Inflammatory macrophage treated with lipopolysaccharide for 4 hours (primary cell): ENCODE measurements around the gene EEF2K.
"Not testable (repeated sequence)": the region's sequence is repeated elsewhere in the genome, so short reads cannot be mapped to it uniquely, and the experiment has no call there.

Experiments
- DNase-seq: peaks from one replicate; pipeline ENCODE4 v3.0.0-alpha.2; 2020

Gene EEF2K

DNA sequence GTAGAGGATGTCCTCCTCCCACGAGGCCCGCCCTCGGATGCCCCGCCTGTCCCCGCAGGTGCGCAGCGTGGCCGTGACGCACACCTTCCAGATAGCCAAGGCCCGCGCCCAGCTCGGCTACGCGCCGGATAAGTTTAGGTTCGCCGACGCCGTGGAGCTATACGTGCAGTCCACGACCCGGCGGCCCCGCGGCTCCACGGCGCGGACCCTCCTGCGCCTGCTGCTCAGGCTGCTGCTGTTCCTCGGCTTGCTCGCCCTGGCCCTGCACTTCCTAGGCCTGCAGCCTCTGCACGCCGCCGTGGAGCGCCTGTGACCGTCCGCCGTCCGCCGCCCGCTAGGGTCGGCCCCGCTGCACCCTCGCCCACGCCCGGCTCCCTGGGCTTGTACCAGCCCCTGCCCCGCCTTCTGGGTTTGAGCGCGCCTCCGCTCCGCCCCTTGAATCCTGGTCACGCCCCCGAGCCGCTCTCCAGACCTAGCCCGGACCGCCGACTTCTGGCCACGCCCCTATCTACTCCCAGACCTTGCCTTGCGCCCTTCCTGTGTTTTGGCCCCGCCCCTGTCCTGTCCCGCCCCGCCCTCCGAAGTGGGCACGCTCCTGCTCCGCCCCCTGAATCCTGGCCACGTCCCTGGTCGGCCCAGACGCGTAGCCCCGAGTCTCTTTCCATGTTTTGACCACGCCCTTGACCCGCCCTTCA, 15.8 kb upstream of the EEF2K start:
- peak; percentile 99 for DNase-seq

DNA sequence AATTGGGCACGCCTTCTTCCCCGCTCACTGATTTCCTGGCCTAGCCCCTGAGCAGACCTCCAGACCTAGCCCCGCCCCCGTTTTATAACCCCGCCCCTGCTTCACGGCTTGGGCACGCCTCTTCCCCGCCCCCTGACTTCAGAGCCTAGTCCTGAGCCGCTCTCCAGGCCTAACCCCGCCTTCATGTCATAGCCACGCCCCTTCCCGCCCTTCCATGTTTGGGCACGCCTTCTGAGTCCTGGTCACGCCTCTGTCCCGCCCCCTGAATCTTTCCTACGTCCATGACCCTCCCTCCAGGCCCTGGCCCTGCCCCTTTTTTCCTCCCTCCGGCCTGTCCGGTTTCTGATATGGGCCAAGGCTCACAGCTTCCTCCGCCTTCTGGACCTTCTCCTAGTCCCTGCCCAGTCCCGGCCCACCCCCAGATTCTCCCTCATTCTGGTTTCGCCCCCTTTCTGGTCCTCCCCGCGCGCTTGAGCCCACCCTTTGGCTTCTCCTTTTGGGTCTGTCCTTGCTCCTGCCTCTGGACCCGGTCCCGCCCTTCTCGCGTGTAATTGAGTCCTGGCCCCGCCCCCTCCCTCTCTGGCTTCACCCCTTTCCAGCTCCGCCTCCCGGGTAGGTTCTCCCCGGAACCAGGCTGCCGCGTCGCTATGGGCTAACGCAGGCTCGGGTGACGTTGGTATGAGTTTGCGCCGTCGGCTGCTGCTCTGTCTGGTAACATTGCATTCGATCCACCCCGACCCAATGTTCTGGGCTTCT, 15.1 kb upstream of the EEF2K start:
- DNase-seq, result peak; percentile 99

DNA sequence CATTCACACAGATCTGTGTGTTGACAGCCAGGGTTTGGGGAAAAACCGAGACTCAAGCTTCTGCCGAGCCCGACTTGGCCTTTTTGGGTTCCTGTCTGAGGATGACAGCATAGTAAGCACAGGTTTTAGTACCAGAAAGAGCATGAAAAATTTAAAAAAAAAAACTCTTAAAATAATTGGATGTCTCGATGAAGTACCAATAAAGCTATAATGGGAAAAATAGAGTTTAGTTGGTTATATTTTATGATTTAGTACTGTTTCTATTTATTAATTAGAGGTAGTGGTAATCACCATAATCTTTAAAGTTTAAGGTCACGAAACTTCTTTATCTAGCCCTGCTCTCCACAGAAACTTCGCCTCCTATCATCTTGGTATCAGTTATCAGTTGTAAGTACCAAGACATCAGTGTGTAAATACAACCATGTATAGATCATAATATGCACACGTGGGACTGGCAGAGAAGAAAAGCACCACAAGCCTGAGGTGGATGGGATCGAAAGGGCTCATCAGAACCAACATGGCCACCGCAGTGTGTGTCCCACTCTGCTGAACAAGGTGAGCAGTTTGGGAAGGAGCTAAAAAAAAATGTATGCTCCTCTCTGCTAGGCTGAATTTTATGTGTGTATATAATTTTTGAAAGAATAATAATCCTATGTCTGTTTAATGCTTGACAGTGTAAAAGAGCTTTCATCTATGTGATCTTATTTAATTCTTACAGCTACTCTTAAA, 14.4 kb upstream of the EEF2K start:
- peak; percentile 31 for DNase-seq

DNA sequence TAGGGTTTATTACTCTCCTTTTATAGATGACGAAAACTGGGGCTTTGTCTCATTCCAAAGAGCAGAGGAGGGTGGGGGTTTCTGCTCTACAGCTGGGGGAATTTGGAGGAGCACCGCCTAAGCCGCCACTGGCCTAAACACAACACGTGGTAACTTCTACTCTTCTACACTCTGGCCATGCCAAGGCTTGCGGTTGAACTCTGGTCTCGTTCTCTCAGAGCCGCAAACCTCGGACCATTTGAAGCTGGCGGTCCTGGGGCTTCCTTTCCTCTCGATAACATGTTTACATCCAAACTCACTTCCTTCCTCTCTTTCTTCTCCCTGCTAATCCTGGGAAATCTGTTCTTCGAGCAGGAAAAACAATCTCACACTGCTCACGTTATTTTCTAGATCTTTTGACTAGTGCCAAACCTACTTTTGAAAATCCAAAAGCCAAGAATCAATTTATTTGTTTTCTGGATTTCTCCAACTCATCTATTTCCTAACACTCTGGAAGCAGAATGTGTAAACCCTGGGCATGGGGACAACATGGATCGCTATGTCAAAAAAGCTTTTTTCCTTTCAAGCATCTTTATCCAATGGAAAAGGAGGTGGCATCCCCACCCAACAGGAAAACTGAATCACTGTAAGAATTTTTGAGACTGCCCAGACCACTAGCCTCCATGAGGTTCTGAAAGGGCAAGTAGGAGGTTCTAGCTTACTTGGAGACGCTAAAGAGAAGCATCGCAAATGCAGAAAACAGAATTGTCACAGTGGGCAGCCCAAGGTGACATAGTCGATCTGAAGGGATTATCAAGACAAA, 13.6 kb upstream of the EEF2K start:
- peak; percentile 93 for DNase-seq

DNA sequence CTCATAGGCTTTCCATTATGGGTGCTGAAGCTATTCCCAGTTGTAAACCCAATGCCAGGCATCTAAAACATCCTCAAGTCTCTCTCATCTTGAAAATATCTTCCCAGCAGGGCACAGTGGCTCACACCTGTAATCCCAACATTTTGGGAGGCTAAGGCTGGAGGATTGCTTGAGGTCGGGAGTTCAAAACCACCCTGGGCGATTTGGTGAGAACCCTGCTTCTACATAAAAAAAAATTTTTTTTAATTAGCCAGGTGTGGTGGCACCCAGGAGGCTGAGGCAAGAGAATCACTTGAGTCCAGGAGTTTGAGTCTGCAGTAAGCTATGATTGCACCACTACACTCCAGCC, 13.0 kb upstream of the EEF2K start:
- DNase-seq, result no peak

DNA sequence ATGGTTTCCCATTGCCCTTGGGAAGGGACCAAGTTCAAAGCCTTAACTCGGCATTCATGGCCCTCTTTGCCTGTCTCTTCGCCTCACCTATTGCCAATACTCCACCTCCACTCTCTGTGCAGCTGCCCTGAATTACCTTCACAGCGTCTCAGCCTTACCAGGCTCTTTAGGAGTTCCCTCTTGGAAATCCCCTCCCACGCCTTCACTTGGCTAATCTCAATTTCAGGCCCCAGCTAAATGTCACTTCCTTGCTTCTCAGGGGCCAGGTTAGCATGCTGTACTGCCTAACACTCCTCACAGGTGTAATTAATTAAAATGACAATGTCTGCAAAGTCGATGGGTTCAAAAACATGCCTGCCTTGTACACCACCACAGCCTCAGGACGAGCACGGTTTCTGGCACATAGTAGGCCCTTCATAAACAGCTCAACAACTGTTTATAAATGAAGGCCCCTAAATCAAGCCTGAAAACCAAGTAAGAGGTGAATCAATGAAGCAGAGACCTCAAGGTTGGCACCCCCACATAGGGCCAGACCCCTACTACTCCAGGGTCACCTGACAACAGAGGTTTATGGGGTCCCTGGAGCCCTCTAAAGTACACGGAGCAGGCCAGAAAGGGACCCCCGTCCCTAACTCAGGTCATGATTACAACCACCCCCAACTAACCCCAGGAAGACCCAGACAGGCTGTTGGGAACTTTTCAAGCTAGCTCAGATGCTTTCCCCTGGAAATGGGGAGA, 11.2 kb upstream of the EEF2K start:
- DNase-seq, result peak; percentile 71

DNA sequence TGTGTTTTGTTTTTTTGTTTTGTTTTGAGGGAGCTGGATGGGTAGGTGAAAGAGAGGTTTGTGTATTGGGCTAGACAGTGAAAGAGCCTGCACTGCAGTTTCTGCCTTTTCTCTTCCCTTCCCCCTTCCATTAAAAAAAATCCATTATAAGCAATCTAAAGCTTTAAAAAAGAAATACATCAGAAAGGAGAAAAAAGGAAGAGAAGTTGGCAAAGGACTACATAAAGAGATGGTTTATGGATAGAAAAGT, 10.7 kb upstream of the EEF2K start:
- no peak for DNase-seq

DNA sequence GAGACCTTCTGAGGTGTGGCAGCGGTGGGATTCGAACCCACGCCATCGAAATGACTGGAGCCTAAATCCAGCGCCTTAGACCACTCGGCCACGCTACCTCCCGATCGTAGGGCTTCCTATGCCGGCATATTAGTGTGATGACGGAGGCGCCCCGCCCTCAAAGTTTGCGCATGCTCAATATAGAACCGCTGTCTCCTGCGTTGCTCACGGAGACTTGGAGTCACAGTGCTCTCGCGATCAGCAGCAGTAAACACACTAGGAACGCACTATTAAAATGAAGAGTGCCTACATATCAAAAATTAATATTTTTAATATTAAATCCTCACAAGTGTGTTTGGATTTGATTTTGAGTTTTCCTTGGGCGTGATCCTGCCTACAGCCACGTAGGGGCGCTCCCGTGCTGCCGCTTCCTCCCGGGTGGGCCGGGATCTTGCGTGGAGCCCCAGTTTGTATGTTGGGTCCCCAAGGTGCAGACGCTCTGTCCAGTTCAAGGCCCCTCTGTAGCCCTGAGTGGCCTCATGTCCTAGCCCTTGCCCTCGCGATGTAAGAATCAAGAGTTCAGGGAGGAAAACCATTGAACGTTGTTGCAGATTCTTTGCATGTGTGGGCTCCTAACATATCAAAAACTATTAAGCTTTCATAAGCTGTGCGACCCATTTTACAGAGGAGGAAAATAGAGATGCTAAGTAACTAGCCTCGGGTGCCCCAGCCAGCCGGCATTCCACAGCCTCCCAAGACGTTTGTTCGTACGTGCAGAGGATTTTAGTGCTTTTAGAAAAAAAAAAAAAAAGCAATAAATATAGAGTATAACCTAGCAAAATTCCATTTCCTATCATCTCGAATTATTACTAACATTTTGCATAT, 10.2 kb upstream of the EEF2K start:
- peak; percentile 83 for DNase-seq

DNA sequence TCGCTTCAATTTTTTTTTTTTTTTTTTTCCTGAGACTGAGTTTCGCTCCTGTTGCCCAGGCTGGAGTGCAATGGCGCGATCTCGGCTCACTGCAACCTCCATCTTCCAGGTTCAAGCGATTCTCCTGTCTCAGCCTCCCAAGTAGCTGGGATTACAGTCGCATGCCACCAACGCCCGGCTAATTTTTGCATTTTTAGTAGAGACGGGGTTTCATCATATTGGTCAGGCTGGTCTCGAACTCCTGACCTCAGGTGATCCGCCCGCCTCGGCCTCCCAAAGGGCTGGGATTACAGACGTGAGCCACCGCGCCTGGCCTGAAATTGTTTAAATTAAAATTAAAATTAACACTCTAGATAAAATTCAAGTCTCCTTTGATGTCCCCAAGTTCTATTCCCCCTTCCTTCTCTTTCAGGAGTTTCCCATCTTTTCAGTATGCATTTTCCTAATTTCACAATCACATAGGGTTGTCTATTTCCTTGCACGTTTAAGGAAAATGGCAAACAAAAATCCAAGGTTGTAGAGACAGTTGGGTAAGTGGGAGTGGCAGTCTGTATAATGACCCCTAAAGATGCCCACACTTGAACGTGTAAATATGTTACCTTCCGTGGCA, 9.4 kb upstream of the EEF2K start:
- not testable (repeated sequence) for DNase-seq

DNA sequence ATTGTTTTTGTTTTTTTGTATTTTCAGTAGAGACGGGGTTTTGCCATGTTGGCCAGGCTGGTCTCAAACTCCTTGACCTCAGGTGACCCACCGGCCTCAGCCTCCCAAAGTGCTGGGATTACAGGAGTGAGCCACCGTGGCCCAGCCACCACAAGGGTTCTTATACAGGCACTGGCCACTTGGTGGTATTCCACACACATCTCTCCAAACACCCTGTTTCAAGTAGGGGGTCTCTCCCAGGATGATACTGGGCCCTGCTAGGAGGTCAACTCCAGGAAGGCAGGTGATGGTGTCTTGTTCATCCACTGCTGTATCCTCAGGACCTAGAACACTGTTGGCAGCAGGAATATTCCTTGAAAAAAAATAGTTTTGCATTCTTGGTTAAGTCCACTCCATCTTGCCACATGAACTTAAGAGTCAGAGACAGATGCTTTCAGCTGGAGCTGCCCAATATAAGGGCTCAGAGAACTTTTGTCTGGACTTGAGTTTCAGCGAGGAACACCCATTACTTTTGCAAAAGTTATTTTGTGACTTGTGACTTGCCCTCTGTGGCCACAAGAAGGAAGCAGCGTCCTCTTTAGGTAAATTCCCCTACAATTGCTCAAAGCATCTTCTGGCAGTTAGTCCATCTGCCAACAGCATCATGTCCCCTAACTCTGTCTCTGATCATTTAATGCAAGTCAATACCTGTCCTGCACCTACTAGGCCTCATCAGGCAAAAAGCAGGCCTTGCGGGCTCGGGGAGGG, 7.4 kb upstream of the EEF2K start:
- peak; percentile 85 for DNase-seq

DNA sequence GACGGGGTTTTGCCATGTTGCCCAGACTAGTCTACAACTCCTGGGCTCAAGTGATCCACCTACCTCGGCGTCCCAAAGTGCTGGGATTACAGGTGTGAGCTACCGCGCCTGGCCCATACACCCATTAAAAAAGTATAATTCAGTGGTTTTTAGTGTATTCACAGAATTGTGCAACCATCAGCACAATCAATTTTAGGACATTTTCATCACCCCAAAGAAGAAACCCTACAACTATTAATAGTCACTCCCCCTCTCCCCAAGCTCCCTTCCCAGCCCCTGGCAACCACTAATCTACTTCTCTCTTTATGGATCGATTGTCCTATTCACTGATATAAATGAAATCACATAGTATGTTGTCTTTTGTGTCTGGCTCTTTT, 3.8 kb upstream of the EEF2K start:
- DNase-seq, result no peak

DNA sequence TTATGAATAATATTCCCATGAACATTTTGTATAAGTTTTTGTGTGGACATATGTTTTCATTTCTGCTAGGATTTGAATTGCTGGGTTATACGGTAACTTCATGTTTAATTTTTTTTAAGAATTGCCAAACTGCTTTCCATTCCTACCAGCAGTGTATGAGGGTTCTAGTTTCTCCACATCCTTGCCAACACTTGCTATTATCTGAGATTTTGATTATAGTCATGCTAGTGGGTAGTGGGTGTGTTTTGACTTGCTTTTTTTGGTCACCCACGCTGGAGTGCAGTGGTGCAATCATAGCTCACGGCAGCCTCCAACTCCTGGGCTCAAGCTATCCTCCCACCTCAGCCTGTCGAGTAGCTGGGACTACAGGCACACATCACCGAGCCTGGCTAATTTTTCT, 3.0 kb upstream of the EEF2K start:
- no peak for DNase-seq

DNA sequence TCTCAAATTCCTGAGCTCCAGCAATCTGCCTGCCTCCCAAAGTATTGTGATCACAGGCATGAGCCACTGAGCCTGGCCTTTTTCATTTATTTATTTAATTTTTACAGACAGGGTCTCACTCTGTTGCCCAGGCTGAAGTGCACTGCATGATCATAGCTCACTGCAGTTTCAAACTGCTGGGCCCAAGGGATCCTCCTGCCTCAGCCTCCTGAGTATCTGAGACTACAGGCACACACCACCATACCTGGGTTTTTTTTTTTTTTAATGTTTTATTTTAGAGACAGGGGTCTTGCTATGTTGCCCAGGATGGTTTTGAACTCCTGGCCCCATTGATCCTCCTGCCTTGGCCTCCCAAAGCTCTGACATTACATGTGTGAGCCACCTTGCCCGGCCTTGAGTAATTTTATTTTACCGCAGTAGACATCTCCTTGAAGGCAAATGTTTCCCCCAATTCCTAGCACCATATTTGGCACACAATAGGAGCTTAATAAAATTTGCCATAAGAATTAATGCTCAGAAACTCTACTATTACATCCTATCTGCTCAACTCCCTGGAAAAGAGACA, 1.9 kb upstream of the EEF2K start:
- no peak for DNase-seq

DNA sequence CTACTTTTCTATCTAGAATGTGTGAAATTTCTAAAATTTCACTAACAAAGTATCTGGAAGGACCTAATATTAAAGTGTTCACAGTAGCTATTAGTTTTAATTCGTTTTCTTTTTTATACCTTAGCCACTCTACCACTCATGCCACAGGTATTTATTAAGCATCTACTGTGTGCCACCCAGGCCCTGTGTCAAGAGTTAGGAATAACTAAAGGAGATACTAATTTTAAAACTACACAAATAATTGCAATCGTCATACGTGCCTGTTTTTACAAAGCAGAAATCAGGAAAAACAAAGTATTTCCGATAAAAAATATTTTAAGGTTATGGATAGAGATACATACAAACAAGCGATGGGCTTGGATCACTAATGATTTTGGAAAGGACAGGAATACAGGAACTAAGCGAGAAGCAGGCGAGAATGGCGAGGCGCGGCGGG, 483 bp upstream of the EEF2K start:
- DNase-seq, result no peak

DNA sequence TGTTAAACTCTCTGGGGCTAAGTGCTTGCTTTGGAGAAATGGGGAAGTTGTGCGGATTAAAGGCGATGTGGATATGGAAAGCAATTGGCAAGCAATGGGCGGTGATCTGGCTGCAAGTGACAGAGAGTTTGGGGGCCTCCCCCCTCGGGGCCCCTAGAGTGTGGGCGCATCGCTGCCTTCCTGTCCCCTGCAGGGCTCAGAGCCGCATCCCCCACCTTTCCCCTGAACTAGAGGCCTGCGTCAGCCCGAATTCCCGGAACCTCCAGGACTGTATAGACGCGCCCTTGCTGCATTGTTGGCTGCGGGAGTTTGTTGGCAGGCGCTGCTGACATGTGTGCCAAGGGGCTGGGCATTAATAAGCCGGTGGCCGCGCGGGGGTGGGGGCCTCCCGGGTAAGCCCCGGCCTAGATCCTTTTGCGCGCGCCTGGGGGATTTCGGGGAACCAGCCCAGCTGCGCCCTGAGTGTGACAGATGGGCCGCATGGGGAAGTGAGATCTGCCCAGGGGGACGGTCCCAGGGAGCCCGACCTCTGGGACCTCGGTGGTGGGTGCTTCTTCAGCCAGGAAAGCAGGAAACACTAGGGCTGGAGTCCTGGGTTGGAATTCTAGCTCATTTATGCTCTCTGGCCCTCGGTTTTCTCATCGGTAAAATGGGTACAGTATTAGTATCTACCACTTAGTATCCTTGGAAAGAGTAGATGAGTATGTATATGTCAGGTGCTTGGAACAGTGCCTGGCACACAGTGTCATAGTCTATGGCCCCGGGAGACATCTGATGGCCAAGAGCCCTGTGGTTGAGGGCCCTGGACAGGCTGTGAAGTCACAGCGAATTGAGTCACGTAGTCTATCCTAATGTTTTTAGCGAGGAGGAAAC, 1.0 kb downstream of the EEF2K start:
- DNase-seq, result peak; percentile 88

DNA sequence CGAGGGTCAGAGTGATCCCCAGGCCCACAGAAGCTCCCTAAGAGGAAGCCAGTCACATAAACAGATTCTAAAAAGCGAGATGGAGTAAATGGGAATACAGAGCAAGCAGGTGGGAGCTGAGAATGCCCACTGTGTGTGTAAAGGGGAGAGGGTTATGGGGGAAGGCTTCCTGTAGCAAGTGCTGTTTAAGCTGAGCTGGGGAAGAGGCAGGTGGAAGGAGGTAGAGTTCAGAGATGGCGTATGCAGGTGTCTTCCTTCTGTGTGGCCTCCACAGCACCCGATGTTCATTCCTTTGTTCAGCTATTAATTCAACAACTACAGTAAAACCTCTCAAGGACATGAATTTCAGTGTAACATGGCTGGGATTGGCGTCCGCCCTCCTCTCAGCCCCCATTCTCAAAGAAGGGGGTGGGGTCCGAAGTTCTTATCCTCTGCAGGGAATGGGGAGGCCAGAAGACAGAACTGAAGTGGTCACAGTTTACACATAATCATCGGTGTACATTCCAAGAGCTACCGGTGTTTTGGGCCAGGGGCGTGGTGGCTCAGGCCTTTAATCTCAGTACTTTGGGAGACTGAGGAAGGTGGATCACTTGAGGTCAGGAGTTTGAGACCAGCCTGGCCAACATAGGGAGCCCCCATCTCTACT, 1.8 kb downstream of the EEF2K start:
- no peak for DNase-seq

DNA sequence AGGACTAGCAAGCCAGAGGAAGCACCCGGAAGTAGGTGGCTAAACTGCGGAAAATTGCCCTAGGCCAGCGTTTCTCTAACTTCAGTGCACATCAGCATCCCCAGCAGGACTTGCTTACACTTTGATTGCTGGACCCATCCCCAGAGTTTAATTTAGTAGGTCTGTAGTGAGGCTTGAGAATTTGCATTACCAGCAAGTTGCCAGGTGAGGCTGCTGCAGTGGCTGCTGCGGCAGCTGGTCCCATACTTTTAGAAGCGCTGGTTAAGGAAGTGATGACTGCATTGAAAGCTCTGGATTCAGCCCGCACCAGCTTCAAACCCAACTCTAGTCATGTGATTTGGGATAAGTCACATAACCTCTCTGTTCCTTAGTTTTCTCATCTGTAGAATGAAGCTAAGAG, 4.2 kb downstream of the EEF2K start:
- no peak for DNase-seq

DNA sequence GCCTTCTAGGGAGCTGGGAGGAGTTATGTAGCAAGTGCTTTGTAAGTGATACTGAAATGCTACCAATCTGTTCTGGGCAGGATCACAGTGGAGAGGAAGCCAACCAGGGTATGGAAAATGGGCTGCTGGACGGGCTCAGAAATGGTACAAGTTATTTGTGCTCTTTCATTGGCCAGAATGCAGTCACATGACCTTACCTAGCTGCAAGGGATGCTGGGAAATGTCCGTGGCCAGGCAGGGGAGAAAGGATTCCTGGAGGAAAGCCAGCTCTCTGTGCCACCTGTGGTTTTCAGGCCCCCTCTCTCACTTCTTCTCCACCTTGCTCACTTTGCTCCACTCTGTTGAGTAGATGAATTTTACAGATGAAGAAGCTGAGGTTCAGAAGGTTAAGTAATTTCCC, 4.8 kb downstream of the EEF2K start:
- DNase-seq, result no peak

DNA sequence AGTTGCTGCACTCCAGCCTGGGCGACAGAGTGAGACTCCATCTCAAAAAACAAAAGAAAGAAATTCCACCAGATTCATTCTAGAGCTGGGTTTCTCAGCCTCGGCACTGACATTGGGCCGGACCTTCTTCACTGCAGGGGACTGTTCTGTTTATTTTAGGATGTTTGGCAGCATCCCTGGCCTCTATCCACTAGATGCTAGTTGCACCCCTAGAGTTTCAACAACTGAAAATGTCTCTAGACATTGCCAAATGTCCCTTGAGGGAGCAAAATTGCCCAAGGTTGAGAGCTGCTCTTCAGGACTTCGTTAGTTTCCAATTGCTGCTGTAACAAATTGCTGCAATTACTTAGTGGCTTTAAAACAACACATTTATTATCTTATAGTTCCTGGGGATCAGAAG, 7.2 kb downstream of the EEF2K start:
- no peak for DNase-seq
